NCI-H2029 treated with DMSO at 0.1 percent for 48 hours (cell line): ENCODE measurements around the gene C19orf67.

Experiments
- DNase-seq: peaks from one replicate; lab custom pipeline; 2025; lab: John Stamatoyannopoulos, UW

Gene C19orf67

DNA sequence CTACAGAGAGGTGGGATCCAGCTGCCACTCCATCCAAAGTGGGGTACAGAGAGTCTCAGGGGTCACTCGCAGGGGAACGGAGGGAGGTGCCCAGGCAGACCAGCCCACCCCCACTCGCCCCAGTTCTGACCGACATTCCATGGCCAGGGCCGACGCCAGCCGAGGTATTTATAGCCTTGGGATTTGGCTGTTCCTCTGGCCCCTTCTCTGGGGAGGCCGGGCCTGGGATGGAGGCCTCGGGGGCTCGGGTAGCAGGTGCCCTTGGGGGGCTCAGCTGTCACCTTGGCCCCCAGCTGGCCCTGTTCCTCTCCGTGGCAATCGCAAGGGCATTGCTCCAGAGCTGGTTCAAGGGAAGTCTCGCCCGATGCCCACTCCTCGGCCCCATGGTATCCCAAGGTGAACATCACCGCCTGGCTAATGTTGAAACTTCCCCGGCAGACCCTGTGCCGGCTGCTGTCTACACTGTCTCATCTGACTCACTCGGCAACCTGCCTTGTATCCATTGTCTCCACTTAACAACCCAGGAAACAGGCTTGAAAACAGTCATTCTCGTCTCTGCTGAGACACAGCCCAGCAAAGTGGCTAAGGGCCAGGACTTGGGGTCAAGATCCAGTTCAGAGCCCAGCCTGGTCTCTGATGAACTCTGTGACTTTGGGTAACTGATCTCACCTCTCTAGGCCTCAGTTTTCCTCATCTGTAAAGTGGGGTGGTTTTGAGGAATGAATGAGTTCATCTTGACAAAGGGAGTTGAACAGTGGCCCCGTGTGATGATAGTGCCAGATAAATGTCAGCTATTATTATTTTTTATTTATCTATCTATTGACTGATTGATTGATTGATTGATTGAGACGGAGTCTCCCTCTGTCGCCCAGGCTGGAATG lies 22.2 kb upstream of the C19orf67 start:
- no peak for DNase-seq

DNA sequence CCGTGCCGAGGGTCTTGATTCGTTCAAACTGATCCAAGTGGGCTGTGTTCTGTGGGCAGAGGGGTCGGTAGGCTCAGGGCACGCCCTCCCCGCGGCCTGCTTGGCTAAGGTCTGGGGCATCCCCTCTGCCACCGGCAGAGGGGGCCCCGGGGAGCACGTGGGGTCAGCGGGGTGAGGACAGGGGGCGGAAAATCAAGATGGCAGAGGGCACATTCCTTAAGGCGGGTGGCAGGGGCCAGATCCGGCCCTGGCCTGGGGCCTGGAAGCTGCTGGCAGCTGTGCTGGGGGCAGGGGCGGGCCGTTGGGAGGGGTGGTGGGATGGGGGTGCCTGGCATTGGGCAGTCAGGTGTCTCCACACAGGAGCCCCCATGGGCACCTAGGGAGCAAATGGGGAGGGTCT lies 21.3 kb upstream of the C19orf67 start:
- no peak for DNase-seq

DNA sequence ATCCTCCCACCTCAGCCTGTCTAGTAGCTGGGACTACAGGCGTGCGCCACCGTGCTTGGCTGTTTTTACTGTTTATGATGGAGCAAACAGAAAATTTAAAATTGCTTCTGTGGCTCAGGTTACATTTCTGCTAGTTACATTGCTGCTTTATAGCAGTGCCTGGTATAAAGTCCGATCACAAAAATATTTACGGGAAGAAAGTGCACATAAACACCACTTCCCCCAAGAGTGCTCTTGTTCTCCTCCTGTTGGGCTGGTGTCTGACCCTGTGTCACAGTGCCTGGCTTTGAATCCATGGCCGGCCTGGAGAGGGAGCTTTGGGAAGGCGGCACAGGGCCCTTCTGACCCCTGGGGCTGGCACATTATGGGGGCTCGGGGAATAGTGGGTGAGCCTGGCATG lies 20.1 kb upstream of the C19orf67 start:
- DNase-seq: no peak

DNA sequence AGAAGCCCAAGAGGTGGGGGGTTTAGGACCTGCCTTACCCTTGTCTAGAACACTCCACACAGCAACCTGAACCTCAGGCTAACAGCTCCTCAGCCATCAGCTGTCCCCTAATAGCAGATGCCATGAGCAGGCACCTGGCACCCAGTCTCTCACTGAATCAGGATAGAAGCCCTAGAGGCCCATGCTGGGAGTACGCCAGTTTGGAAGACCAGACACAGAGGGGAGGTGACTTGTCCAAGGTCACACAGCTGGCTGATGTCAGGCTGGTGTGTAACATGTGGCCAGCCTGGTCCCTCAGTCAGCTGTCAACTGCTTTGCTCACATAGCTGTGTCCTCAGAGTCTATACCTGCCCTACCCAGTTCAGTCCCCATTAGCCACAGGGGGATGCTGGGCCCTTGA lies 17.7 kb upstream of the C19orf67 start:
- no peak for DNase-seq

DNA sequence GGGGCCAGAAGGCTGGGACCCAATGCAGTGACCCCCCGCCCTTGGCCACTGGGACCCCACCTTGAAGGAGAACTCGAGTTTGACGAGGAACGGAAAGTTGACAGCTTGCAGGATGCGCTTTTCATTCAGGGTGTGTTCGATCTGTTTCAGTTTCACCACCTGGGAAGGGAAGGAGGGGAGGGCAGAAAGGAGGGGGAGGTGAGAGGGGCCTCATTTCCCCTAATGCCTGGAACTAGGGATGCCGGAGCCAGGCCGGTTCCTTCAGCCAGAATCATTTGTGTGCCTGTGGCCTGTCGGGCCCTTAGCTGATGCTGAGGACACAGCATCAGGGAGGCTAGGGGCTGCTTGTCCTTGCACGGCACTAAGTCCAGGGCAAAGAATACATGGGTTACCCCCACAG lies 17.2 kb upstream of the C19orf67 start:
- no peak for DNase-seq

DNA sequence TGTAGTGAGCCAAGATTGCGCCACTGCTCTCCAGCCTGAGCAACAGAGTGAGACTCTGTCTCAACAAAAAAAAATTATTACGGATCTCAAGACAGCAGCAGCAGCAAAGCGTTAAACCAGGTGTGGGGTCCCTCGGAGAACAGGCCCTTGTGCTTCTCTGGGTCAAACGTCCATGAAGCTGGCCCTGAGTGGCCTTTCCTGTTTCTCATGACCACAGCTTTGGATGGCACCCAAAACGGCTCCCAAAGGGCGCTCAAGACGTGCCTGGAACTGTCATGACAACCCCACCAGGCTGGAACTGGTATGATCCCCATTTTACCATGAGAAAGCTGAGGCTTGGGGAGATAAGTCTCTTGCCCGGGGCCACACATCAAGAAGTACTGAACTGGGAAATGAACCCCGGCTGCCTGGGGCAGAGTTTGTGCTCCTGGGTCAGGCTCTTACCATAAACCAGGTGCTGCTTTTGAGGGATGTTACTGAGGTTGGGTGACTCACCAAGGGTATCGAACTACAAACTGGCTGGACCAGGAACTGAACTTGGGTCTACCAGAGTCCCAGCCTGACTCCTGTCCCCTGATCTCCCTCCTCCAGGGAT lies 16.6 kb upstream of the C19orf67 start:
- no peak for DNase-seq

DNA sequence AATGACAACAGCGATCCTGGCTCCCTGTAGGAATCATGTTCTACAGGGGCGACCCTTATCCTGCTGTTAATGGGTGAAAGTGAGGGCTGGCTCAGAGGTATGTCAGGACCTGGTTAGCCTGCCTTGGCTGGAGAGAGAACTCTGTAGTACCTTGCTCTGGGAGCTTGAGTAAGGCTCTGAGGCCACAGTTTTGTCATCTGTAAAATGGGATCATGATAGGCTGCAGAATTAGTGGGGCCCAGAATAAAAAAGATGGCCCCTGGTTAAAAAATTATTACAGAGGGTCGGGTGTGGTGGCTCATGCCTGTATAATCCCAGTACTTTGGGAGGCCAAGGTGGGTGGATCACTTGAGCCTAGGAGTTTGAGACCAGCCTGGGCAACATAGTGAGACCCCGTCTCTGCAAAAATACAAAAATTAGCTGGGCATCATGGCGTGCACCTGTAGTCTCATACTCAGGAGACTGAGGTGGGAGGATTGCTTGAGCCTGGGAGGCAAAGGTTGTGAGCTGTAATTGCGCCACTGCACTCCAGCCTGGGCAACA lies 15.5 kb upstream of the C19orf67 start:
- DNase-seq: no peak

DNA sequence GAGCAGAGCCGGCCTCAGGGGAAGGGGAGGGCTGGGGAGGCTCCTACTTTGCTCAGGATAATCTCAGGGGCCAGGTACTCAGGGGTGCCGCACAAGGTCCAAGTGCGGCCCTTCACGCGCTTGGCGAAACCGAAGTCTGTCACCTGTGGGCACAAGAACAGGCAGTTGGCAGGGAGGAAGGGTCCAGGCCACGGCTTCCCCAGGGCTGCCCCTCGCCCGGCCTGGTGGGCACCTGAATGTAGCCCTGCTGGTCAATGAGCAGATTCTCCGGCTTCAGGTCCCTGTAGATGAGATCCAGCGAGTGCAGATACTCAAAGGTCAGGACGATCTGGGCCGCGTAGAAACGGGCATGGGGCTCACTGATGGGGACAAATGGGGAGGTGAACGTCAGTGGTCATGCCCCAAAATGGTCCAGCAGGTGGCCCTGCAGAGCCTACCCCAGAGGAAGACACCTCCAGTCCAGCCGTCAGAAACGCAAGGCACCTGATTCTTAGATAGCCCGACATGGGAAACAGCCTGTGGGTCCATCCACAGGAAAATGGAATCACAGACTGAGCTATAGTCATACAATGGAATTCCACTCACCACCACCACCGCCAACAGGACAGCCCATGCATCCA lies 12.1 kb upstream of the C19orf67 start:
- DNase-seq: no peak

DNA sequence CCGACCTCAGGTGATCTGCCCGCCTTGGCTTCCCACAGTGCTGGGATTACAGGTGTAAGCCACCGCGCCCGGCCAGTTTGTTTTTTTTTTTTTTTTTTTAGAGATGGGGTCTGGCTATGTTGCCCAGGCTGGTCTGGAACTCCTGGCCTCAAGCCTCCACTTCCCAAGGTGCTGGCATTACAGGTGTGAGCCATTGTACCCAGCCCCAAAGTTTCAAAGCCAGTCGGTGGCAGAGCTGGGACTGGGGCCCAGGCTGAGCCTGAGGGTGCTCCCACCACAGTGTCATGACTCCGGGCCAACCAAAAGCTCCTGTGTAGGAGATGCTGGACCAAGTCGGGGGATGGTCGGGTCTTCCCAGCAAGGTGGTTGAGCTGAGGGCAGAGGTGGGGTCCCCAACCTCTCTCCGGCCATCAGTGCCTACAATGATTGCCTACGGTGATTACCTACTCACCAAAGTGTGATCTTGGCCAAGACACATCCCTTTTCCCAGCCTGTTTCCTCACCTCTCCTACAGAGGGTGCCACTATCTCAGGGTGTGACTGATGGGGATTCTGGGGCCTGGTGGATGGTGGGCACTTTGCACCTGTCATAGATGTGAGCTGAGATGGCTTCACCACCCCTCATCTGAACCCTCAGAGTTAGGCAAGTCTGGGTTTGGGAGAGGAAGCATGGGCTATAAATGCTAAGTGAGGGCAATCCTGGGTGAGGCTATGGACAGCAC lies 10.8 kb upstream of the C19orf67 start:
- no peak for DNase-seq

DNA sequence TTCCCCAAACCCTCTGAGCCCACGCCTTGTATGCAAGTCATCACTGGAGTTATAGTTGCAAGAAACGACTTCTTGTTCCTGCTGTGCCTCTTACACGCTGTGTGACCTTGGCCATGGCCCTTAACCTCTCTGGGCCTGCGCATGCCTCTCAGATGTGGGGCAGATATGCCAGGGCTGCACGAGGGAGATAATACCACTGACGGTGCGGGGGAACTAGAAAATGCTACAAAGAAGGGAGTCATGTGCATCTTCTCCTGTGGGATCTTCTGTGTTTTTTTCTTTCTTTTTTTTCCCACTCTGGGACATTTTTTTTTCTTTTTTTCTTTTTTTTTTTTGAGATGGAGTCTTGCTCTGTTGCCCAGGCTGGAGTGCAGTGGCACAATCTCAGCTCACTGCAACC lies 9.3 kb upstream of the C19orf67 start:
- DNase-seq: no peak

DNA sequence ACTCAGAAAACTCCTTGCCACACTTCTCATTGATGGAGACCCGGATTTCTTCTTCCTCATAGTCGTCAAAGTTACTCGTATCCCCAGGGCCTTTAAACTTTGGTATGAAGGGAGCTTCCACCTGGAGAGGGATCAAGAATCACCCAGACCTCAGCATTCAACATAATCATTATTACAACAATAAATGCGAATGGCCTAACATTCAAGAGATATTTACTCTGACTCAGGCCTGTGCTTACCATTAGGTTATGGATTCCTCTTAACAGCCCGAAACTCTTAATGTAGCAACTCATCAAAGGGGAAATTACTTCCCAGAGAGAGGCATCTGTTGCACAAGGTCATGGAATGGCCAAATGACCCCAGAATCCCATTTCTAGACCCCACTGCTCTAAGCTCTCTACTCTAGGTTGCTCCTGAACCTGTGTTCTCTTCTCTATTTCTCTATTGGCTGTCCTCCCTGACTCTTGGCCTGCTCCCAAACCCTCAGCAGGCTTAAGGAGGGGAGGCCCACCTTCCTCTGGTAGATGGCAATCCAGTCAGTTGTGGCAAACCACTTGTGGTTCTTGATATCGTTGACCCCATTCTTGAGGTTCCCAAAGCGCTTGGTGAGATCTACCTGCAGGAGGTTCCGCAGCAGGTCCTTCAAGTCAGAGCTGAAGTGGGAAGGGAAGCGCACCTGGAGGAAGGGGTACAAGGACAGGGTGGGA lies 7.7 kb upstream of the C19orf67 start:
- DNase-seq: no peak

DNA sequence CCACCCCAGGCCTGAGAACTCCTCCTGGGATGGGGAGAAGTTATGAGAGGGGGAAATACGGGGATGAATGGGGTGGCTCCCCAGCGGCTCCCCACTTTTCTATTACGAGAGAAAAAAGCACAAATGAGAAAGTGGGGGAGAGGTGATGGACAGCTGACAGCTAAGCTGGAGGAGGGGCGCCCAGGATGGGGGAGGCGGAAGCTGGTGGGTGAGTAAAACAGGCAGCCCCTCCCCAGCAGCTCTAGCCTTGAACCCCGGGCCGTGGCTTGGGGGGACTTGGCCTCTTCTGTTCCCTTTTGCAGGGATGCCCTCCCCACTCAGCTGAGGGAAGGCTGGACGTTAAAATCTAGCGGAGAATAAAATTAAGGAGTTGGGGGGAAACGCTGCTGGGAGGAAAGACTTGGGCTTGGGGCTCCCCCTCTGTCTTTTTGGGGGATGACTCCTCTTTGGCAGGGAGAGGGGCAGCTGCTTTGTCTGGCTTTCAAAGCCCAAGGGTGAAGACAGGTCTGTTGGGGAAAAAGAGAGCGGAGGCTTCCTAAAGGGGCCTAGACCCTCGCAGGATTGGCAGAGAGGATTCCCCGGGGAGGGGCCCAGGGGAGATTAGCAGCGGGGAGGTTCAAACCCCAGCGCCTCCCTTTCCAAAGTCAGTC lies 6.4 kb upstream of the C19orf67 start:
- DNase-seq: no peak

DNA sequence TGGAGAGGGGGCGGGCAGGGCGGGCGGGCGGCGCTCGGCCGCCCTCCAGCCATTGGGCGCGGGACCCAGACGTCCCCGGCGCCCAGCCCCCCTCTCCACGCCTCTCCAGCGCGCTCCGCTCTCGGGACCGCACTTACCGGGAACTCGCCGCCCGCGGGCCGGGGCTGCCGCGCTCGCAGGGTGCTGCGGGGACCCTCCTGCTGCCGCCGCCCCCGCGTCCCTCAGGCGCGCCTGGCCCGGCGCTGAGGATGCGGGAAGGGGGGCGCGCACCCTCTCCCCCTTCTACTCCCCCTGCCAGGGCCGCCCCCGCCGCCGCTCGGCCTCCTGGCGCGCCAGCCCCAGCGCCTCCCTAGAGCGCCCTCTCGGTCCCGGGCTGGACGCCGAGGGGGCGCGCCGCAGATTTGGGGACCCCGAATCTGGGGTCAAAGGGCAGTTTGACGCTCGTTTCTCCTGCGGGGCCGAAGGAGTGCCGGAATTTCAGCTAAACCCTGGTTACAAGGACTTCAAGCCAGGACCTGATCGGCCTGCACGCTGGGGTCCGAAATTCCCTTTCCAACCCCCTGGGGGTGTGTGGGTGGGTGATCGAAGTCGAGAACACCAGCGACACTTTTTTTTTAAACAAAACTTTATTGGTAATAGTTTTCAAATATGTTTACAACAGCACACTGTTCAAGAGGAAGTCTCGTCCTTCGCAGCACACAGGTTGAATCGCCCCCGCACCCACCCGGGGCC lies 5.7 kb upstream of the C19orf67 start:
- DNase-seq: no peak

DNA sequence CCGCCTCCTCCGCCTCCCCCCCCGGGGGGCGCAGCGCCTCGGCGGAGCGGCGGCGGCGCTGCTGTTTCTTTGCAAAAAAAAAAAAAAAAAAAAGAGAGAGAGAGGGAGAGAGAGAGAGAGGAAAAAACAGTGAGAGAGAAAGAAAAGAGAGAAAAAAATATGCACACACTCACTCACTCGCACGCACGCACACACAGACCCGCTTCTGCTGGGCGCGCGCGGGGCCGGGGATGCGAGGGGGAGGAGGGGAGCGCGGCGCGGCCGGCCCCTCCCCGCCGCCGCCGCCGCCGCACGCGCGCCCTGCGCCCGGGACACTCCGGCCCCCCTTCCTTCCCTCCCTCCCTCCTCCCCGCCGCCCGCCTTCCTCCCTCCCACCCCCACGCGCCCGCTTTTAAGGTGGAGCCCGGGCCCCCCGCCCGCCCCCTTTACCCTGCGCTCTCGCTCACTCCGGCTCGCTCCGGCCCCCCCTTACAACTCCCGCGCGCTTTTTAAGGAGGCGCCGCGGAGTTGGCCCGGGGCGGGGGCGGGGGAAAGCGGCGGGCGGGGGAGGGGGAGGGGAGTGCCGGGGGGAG lies 5.0 kb upstream of the C19orf67 start, which contains the start of gene SAMD1:
Gene SAMD1 (minus strand): TSS at position 243 of the 572 bp plus-strand sequence.
- peak; percentile 39 for DNase-seq

DNA sequence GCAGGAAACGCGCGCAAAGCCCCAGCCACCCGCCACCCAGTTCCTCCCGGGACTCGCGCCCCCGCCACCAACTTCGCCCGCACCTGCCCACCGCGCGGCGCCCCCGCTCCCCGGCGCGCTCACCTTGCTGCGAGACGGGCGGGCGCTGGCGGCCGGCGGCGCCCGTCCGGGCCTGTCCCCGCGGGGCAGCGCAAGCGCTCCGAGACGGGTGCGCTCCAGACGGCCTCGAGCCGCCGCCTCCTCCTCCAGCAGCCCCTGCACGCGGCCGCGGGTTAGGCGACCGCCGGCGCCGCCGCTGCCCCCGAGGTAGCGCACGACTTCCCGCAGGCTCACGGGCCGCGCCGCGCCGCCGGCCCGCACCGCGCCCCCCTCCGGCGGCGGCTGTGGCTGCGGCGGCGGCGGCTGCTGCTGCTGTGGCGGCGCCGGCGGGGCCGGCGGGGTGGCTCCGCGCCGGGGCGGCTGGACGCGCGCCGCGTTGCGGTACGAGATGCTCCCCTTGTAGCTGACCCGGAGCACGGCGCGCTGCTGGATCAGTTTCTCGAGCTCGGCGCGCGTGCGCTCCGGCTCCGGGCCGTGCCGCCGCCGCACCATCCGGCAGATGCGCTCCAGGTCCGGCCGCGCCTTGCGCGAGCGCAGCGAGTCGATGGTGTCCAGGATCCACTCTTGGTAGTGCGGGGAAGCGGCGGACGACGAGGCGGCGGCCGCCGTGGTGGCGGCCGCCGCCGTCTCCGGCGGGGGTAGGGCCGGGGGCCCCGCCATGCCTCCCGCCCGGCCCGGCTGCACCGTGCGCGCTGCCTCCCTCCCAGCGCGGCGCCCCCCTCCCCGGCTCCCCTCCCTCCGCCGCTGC lies 4.3 kb upstream of the C19orf67 start:
- DNase-seq: no peak

DNA sequence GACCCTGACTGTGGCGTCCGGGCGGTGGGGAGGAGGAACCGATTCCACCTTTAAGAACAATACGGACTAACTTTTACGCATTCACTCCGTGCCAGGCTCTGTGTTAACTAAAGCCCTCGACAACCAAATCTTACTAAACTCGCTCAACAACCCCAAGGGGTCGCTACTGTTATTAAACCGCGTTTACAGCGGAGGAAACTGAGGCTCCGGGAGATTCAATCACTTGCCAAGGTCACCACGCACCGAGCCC lies 3.8 kb upstream of the C19orf67 start:
- DNase-seq: no peak

DNA sequence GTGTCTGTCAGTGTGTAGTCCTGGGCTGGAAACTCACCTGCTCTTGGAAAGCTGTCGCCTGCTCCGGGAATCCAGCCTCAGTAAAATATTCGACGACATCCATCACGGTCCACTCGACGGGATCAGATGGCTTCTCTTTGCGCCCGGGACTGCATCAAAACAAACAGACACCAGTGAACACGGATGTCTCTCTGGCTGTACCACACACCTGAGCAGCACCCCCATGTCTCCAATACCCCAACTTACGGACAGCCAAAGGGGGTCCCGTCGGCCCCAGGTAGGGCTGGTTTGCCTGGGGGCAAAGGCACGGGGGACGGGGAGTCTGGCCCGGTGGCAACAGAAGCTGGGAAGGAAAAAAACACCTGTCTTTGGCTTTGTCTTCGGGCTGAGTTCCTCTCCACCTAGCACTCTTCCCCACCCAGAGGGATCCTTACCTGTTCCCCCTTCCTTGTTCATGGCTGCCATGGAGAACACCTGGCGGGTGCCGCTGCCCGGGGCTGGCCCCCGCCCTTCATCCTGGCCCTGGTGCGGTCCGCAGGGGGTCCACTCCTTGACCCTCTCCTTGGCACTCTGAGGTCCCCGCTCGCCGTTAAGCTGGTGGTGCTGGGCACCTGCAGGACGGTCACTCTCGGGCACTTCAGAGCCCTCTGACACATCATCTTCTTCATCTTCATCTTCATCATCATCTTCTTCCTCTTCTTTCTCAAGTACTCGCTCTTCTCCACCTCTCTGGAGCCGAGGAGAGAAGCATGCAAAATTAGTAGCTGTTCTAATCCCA lies 3.2 kb upstream of the C19orf67 start:
- no peak for DNase-seq

DNA sequence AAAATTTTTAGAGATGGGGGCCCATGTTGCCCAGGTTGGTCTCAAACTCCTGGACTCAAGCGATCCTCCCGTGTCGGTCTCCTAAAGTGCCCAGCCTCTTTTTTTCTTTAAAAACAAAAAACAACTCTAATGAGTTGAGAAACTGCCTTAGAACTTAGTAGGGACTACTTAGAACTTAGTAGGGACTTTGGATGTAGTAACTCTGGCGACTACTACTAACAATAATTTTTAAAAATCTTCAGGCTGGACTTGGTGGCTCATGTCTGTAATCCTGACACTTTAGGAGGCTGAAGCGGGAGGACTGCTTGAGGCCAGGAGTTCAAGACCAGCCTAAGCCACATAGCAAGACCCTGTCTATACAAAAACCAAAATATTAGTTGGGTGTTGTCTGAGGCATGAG lies 515 bp upstream of the C19orf67 start:
- DNase-seq: no peak

DNA sequence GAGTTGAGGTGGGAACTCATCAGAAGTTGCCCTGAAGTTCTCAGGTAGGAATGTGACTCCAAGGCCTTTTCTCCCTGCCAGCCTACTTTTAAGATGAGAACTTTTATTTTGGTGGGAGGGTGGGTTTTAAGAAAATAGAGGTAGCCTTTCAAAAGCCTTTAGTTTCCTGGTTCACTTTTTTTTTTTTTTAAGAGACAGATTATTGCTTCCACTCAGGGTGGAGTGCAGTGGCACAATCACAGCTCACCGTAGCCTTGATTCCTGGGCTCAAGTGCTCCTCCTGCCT lies 3.0 kb downstream of the C19orf67 start:
- no peak for DNase-seq
